HEK293 (cell line): Measurements from ENCODE around the gene RBPJ.

Experiments used
- CTCF ChIA-PET: fragments of 350-600 bp; formaldehyde crosslinking; extraction: SDS; loops from one replicate; lab custom pipeline; 2021; ENCODE audit warnings: antibody characterized with exemption; lab: Yijun Ruan, JAX
- POLR2A ChIA-PET: fragments of 300-600 bp; formaldehyde crosslinking; extraction: SDS; loops from one replicate; lab custom pipeline; 2020; ENCODE audit warnings: antibody characterized with exemption, inconsistent platforms; lab: Yijun Ruan, JAX
- H3K27ac ChIP-seq: fragments of 200-500 bp; sonication (Bioruptor generic); 2 replicates; pipeline ENCODE4 v1.5.1; 2014; ENCODE audit warnings: low read depth, low read length, control low read depth, inconsistent platforms; ENCODE audit errors: extremely low read depth
- H3K36me3 ChIP-seq, 2 experiments: fragments of 200-500 bp in 1 of 2; sonication (Bioruptor generic) in 1 of 2; 1 replicate in 1 of 2; 2 replicates in 1 of 2; pipeline ENCODE4 v1.5.1; 2014 to 2017; ENCODE audit warnings: inconsistent platforms in 2 of 2, low read length in 2 of 2; ENCODE audit not compliant: control insufficient read depth in 2 of 2, insufficient read depth in 1 of 2
- H3K4me1 ChIP-seq: fragments of 200-500 bp; sonication (Bioruptor generic); 2 replicates; pipeline ENCODE4 v1.5.1; 2014; ENCODE audit warnings: mild to moderate bottlenecking, low read length, inconsistent platforms; ENCODE audit not compliant: control insufficient read depth, insufficient read depth
- H3K4me3 ChIP-seq: 2 replicates; pipeline ENCODE4 v1.5.1; 2011; ENCODE audit warnings: low read depth, mild to moderate bottlenecking, control low read depth, low read length, moderate library complexity
- H3K9me3 ChIP-seq: fragments of 200-500 bp; sonication (Bioruptor generic); 2 replicates; pipeline ENCODE4 v1.5.1; 2014; ENCODE audit warnings: low read depth, low read length, inconsistent platforms; ENCODE audit not compliant: control insufficient read depth, insufficient read depth
- ELK4 ChIP-seq: IDR thresholded peaks from 2 replicates; pipeline ENCODE4 v1.6.1; 2011; ENCODE audit warnings: mild to moderate bottlenecking, low read depth, low read length, borderline replicate concordance
- GLIS1 ChIP-seq: fragments of 450-650 bp; formaldehyde crosslinking; IDR thresholded peaks from 2 replicates; pipeline ENCODE4 v1.5.1; 2016; ENCODE audit warnings: missing biosample characterization, missing genetic modification characterization
- IKZF3 ChIP-seq: fragments of 450-650 bp; IDR thresholded peaks from 2 replicates; pipeline ENCODE4 v1.5.0; 2018; ENCODE audit warnings: missing biosample characterization, mild to moderate bottlenecking, missing genetic modification characterization, moderate library complexity
- PATZ1 ChIP-seq: fragments of 450-650 bp; formaldehyde crosslinking; IDR thresholded peaks from 2 replicates; pipeline ENCODE4 v1.5.1; 2016; ENCODE audit warnings: missing biosample characterization, missing genetic modification characterization
- PRDM4 ChIP-seq: fragments of 450-650 bp; formaldehyde crosslinking; IDR thresholded peaks from 2 replicates; pipeline ENCODE4 v1.5.1; 2017; ENCODE audit warnings: missing biosample characterization, missing genetic modification characterization
- REPIN1 ChIP-seq: fragments of 450-650 bp; formaldehyde crosslinking; IDR thresholded peaks from 2 replicates; pipeline ENCODE4 v1.5.1; 2017; ENCODE audit warnings: missing biosample characterization, missing genetic modification characterization, low read depth
- REST ChIP-seq: fragments of 450-650 bp; formaldehyde crosslinking; IDR thresholded peaks from 2 replicates; pipeline ENCODE4 v1.5.1; 2016; ENCODE audit warnings: missing biosample characterization, missing genetic modification characterization
- SCRT1 ChIP-seq: fragments of 450-650 bp; formaldehyde crosslinking; IDR thresholded peaks from 2 replicates; pipeline ENCODE4 v1.5.1; 2016; ENCODE audit warnings: missing biosample characterization, missing genetic modification characterization, borderline replicate concordance
- SCRT2 ChIP-seq: fragments of 450-650 bp; formaldehyde crosslinking; IDR thresholded peaks from 2 replicates; pipeline ENCODE4 v1.5.1; 2016; ENCODE audit warnings: missing biosample characterization, missing genetic modification characterization
- ZBTB11 ChIP-seq: fragments of 450-650 bp; formaldehyde crosslinking; conservative IDR thresholded peaks from 2 replicates; pipeline ENCODE4 v1.5.1; 2016; ENCODE audit warnings: low read depth, missing biosample characterization, missing genetic modification characterization
- ZBTB48 ChIP-seq: fragments of 450-650 bp; formaldehyde crosslinking; IDR thresholded peaks from 2 replicates; pipeline ENCODE4 v1.5.1; 2016; ENCODE audit warnings: missing biosample characterization, missing genetic modification characterization
- ZNF324 ChIP-seq: fragments of 450-650 bp; formaldehyde crosslinking; IDR thresholded peaks from 2 replicates; pipeline ENCODE4 v1.5.1; 2016; ENCODE audit warnings: missing biosample characterization, missing genetic modification characterization
- ZNF341 ChIP-seq: fragments of 450-650 bp; formaldehyde crosslinking; IDR thresholded peaks from 2 replicates; pipeline ENCODE4; 2016; ENCODE audit warnings: low read depth, missing biosample characterization, missing genetic modification characterization
- ZNF398 ChIP-seq: fragments of 450-650 bp; formaldehyde crosslinking; IDR thresholded peaks from 2 replicates; pipeline ENCODE4 v1.5.1; 2017; ENCODE audit warnings: missing biosample characterization, missing genetic modification characterization
- ZNF449 ChIP-seq: fragments of 450-650 bp; formaldehyde crosslinking; IDR thresholded peaks from 2 replicates; pipeline ENCODE4 v1.5.1; 2017; ENCODE audit warnings: missing biosample characterization, mild to moderate bottlenecking, missing genetic modification characterization, moderate library complexity
- ZNF623 ChIP-seq: fragments of 450-650 bp; formaldehyde crosslinking; IDR thresholded peaks from 2 replicates; pipeline ENCODE4 v1.5.1; 2016; ENCODE audit warnings: missing biosample characterization, missing genetic modification characterization
- ZNF629 ChIP-seq: fragments of 450-650 bp; formaldehyde crosslinking; IDR thresholded peaks from 2 replicates; pipeline ENCODE4 v1.5.1; 2017; ENCODE audit warnings: missing biosample characterization, missing genetic modification characterization
- ZNF658 ChIP-seq: fragments of 450-650 bp; formaldehyde crosslinking; IDR thresholded peaks from 2 replicates; pipeline ENCODE4; 2016; ENCODE audit warnings: missing biosample characterization, missing genetic modification characterization
- ZXDB ChIP-seq: fragments of 450-650 bp; formaldehyde crosslinking; IDR thresholded peaks from 2 replicates; pipeline ENCODE4 v1.5.1; 2016; ENCODE audit warnings: missing biosample characterization, missing genetic modification characterization

The RBPJ gene

GRCh38 chr4:26320538-26321372 is at the start of gene RBPJ:
Gene RBPJ, plus strand, starts transcription at chr4:26321014. Its CDS starts 15 bp downstream, at chr4:26321029.
- H3K4me3 ChIP-seq: peak within 1 kb of the TSS; percentile 90
- peak within 1 kb of the TSS; percentile 89 for H3K27ac ChIP-seq
- ChIA-PET CTCF (interaction anchor here (0.5 to 1.2 kb wide), 3 partner anchors 11 to 149 kb away, joined by 3 to 4 read pairs (median 3); no protein-coding TSS in a partner anchor), POLR2A (interaction anchor here (0.6 to 2.2 kb wide), 6 partner anchors 38 to 296 kb away, joined by 3 to 9 read pairs (median 4); no protein-coding TSS in a partner anchor)
- no peaks in the 10 kb centered on the region for H3K9me3 ChIP-seq
- peaks cover 11% of the 10 kb centered on the region for H3K4me1 ChIP-seq
- no peaks in the 10 kb centered on the region for H3K36me3 ChIP-seq
- TF ChIP-seq ZBTB11: peak; percentile 46
- no peak for TF ChIP-seq ZNF623
- no peak for TF ChIP-seq ZNF341
- TF ChIP-seq ZNF629 (tag by site-specific recombination): peak; percentile 63; the same call in 1 of the 2 replicates
- TF ChIP-seq REPIN1: no peak
- peak; percentile 92 for TF ChIP-seq ZBTB48 (tag by site-specific recombination)
- TF ChIP-seq REST (tag by site-specific recombination): no peak
- peak; percentile 84 for TF ChIP-seq SCRT1
- peak; percentile 99 for TF ChIP-seq IKZF3 (tag by site-specific recombination)
- peak; percentile 69; the same call in 1 of the 2 replicates for TF ChIP-seq ZNF324 (tag by site-specific recombination)
- no peak; the same call in 1 of the 2 replicates for TF ChIP-seq ZNF449 (tag by site-specific recombination)
- TF ChIP-seq GLIS1: peak; percentile 87
- peak; percentile 95 for TF ChIP-seq ZXDB (tag by site-specific recombination)
- peak; percentile 98 for TF ChIP-seq SCRT2 (tag by site-specific recombination)
- TF ChIP-seq PRDM4: no peak
- peak; percentile 86 for TF ChIP-seq PATZ1
- no peak for TF ChIP-seq ELK4
- peak; percentile 81 for TF ChIP-seq ZNF398
- no peak for TF ChIP-seq ZNF658 (tag by site-specific recombination)
